HepG2 (cell line): ENCODE measurements around the gene DLST. TPM values are rescaled to one million over a fixed set of nuclear protein-coding genes. Genes with fewer than 3 reads are reported as not detected.

ENCODE experiments used
- AKAP8 ChIP-seq: sonication (generic); formaldehyde crosslinking; IDR thresholded peaks from 2 replicates; pipeline ENCODE4 v1.5.1; 2020; ENCODE audit warnings: mild to moderate bottlenecking, missing genetic modification reagents
- BHLHE40 ChIP-seq: IDR thresholded peaks from 2 replicates; pipeline ENCODE4 v1.6.1; 2011; ENCODE audit warnings: low read length, improper control_type of control experiment
- FOSL2 ChIP-seq: sonication (generic); formaldehyde crosslinking; IDR thresholded peaks from 2 replicates; pipeline ENCODE4 v1.4.0; 2020; ENCODE audit warnings: missing genetic modification reagents
- GATAD1 ChIP-seq: IDR thresholded peaks from 2 replicates; pipeline ENCODE4 v1.6.1; 2016; ENCODE audit warnings: missing genetic modification reagents, missing compliant biosample characterization
- ISL2 ChIP-seq: sonication (generic); formaldehyde crosslinking; IDR thresholded peaks from 2 replicates; pipeline ENCODE4 v1.5.0; 2020; ENCODE audit warnings: missing genetic modification reagents
- KLF16 ChIP-seq, 2 experiments: sonication (generic) in 1 of 2; formaldehyde crosslinking in 1 of 2; IDR thresholded peaks; 2 replicates each; pipeline versions ENCODE4 v1.6.1 to v1.8.0; 2016 to 2023; ENCODE audit warnings: missing genetic modification reagents in 2 of 2, missing compliant biosample characterization in 1 of 2
- MED1 ChIP-seq: sonication (generic); formaldehyde crosslinking; IDR thresholded peaks from 2 replicates; pipeline ENCODE4 v1.4.0; 2020; ENCODE audit warnings: missing genetic modification reagents
- MXD4 ChIP-seq: IDR thresholded peaks from 2 replicates; pipeline ENCODE4 v1.6.1; 2016; ENCODE audit warnings: mild to moderate bottlenecking, missing biosample characterization, missing genetic modification reagents
- SIX4 ChIP-seq: sonication (generic); formaldehyde crosslinking; IDR thresholded peaks from 2 replicates; pipeline ENCODE4 v1.4.0; 2020; ENCODE audit warnings: missing genetic modification reagents
- SPEN ChIP-seq: sonication (generic); formaldehyde crosslinking; IDR thresholded peaks from 2 replicates; pipeline ENCODE4 v1.5.1; 2020; ENCODE audit warnings: low read depth, mild to moderate bottlenecking, missing genetic modification reagents
- TFDP1 ChIP-seq: IDR thresholded peaks from 2 replicates; pipeline ENCODE4 v1.6.1; 2016; ENCODE audit warnings: missing compliant biosample characterization, missing genetic modification reagents, borderline replicate concordance
- THAP9 ChIP-seq: sonication (generic); formaldehyde crosslinking; IDR thresholded peaks from 2 replicates; pipeline ENCODE4; 2020; ENCODE audit warnings: missing genetic modification reagents, mild to moderate bottlenecking, borderline replicate concordance
- TSC22D2 ChIP-seq: sonication (generic); formaldehyde crosslinking; IDR thresholded peaks from 2 replicates; pipeline ENCODE4 v1.5.1; 2020; ENCODE audit warnings: missing genetic modification reagents, mild to moderate bottlenecking, borderline replicate concordance
- XRCC5 ChIP-seq: fragments of 200-400 bp; formaldehyde crosslinking; optimal IDR thresholded peaks from 2 replicates; pipeline ENCODE3; 2017; ENCODE audit warnings: mild to moderate bottlenecking, low read length
- ZBTB38 ChIP-seq: sonication (generic); formaldehyde crosslinking; IDR thresholded peaks from 2 replicates; pipeline ENCODE4 v1.5.1; 2020; ENCODE audit warnings: mild to moderate bottlenecking, missing genetic modification reagents
- ZFY ChIP-seq: sonication (generic); formaldehyde crosslinking; IDR thresholded peaks from 2 replicates; pipeline ENCODE4 v1.4.0; 2020; ENCODE audit warnings: missing genetic modification reagents
- ZNF274 ChIP-seq: sonication (generic); formaldehyde crosslinking; IDR thresholded peaks from 2 replicates; pipeline ENCODE4 v1.5.1; 2020; ENCODE audit warnings: mild to moderate bottlenecking, missing genetic modification reagents
- ZNF276 ChIP-seq: sonication (generic); formaldehyde crosslinking; IDR thresholded peaks from 2 replicates; pipeline ENCODE4 v1.4.0; 2020; ENCODE audit warnings: mild to moderate bottlenecking, low read depth, missing genetic modification reagents
- ZNF350 ChIP-seq: sonication (generic); formaldehyde crosslinking; IDR thresholded peaks from 2 replicates; pipeline ENCODE4 v1.4.0; 2020; ENCODE audit warnings: mild to moderate bottlenecking, low read depth, missing genetic modification reagents, borderline replicate concordance
- ZNF549 ChIP-seq: sonication (generic); formaldehyde crosslinking; IDR thresholded peaks from 2 replicates; pipeline ENCODE4 v1.5.0; 2020; ENCODE audit warnings: missing genetic modification reagents
- ZNF580 ChIP-seq: IDR thresholded peaks from 2 replicates; pipeline ENCODE4 v1.6.1; 2016; ENCODE audit warnings: low read depth, borderline replicate concordance
- ZNF747 ChIP-seq: sonication (generic); formaldehyde crosslinking; IDR thresholded peaks from 2 replicates; pipeline ENCODE4 v1.8.1; 2023; ENCODE audit warnings: missing genetic modification reagents, mild to moderate bottlenecking, borderline replicate concordance
- polyA plus RNA-seq, 8 experiments: library from polyadenylated mRNA; depleted of rRNA in 3 of 8; stranded (reverse) in 7 of 8; unstranded in 1 of 8; fragments of >200 nt; fragmentation: Illumina TruSeq in 4 of 8; extraction: Trizol in 4 of 8; gene quantifications; 2 replicates each; pipeline versions ENCODE4 v1.2.1 to v1.2.3, GENCODE V29; 2011 to 2016; ENCODE audit warnings: low read depth in 4 of 8, missing spikeins in 1 of 8, mixed read lengths in 1 of 8; ENCODE audit not compliant: insufficient read depth in 1 of 8
- total RNA-seq, 5 experiments: library from RNA; depleted of rRNA; stranded (reverse); fragments of >200 nt; fragmentation: Illumina TruSeq; extraction: Trizol; gene quantifications; 2 replicates each; pipeline ENCODE4 v1.2.3, GENCODE V29; 2016; ENCODE audit warnings: low read depth in 1 of 5
- TF ChIP-seq, protein P1 (sequence below): IDR thresholded peaks from 2 replicates; pipeline ENCODE4 v1.6.1; 2016; ENCODE audit warnings: low read depth, control low read depth

The DLST gene
- total and polyA plus RNA-seq, 2 of the 13 experiments (the other 11 are each of a cell fraction or from before 2014, with no cell fraction given) = 56.5 to 94.3 TPM

- TF ChIP-seq GATAD1 (CRISPR knock-in tag) = 0 out of 2 replicates have a peak, but pooled peaks have one; percentile 32
- no peak for TF ChIP-seq ZNF549 (CRISPR knock-in tag)
- no peak for TF ChIP-seq ZNF274 (CRISPR knock-in tag)
- peak; percentile 89 for TF ChIP-seq MXD4 (CRISPR knock-in tag)
- TF ChIP-seq KLF16 (CRISPR knock-in tag; IDR thresholded peaks at IDR 0.05) = 0 out of 4 replicates have a peak, but pooled peaks of 1 of the 2 experiments have one; percentile 48
- peak; percentile 57 for TF ChIP-seq BHLHE40
- peak; percentile 34; the same call in 1 of the 2 replicates for TF ChIP-seq ZNF276
- TF ChIP-seq, protein P1, sequence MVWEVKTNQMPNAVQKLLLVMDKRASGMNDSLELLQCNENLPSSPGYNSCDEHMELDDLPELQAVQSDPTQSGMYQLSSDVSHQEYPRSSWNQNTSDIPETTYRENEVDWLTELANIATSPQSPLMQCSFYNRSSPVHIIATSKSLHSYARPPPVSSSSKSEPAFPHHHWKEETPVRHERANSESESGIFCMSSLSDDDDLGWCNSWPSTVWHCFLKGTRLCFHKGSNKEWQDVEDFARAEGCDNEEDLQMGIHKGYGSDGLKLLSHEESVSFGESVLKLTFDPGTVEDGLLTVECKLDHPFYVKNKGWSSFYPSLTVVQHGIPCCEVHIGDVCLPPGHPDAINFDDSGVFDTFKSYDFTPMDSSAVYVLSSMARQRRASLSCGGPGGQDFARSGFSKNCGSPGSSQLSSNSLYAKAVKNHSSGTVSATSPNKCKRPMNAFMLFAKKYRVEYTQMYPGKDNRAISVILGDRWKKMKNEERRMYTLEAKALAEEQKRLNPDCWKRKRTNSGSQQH (CRISPR knock-in tag) = no peak
- TF ChIP-seq TSC22D2 = 0 out of 2 replicates have a peak, but pooled peaks have one; percentile 54
- peak; percentile 53; the same call in 1 of the 2 replicates for TF ChIP-seq AKAP8 (CRISPR knock-in tag)
- 0 out of 2 replicates have a peak, but pooled peaks have one; percentile 32 for TF ChIP-seq MED1
- 0 out of 2 replicates have a peak, but pooled peaks have one; percentile 22 for TF ChIP-seq THAP9 (CRISPR knock-in tag)
- TF ChIP-seq TFDP1 = 0 out of 2 replicates have a peak, but pooled peaks have one; percentile 26
- TF ChIP-seq SPEN (CRISPR knock-in tag) = peak; percentile 53; the same call in 1 of the 2 replicates
- peak; percentile 41; the same call in 1 of the 2 replicates for TF ChIP-seq ZFY (CRISPR knock-in tag)
- TF ChIP-seq ZNF350 (CRISPR knock-in tag) = peak; percentile 26; the same call in 1 of the 2 replicates
- TF ChIP-seq FOSL2 (CRISPR knock-in tag) = peak; percentile 26; the same call in 1 of the 2 replicates
- peak; percentile 45; the same call in 1 of the 2 replicates for TF ChIP-seq ZBTB38 (CRISPR knock-in tag)
- TF ChIP-seq ZNF580 (CRISPR knock-in tag) = 0 out of 2 replicates have a peak, but pooled peaks have one; percentile 55
- TF ChIP-seq XRCC5 = peak; percentile 61
- TF ChIP-seq SIX4 (CRISPR knock-in tag) = 0 out of 2 replicates have a peak, but pooled peaks have one; percentile 18
- TF ChIP-seq ZNF747 (CRISPR knock-in tag) = peak; percentile 44; the same call in 1 of the 2 replicates
- TF ChIP-seq ISL2 = 0 out of 2 replicates have a peak, but pooled peaks have one; percentile 34
These were observed 24.0 kb downstream of the DLST start (continued) for GRCh38 chr14:74905595-74906142.
